C4-2B (cell line): Measurements from ENCODE around the gene SLC49A3.

Experiments
- CTCF ChIP-seq: fragments of 450-650 bp; conservative IDR thresholded peaks from 2 replicates; pipeline ENCODE4 v1.5.1; 2017; ENCODE audit warnings: mild to moderate bottlenecking
- ZFX ChIP-seq: fragments of 450-650 bp; IDR thresholded peaks from 2 replicates; pipeline ENCODE4 v1.6.1; 2017

GRCh38 chr4:650461-650860 lies 38.5 kb downstream of the SLC49A3 start:
- TF ChIP-seq CTCF, result no peak
- TF ChIP-seq ZFX, result no peak
